AG10803 (cell line): ENCODE results near the gene CHRNB4.

Experiments
- DNase-seq: peaks from one replicate; pipeline ENCODE4 v3.0.0; 2010; ENCODE audit warnings: low read depth
- H3K4me3 ChIP-seq: 2 replicates; pipeline ENCODE4 v1.5.1; 2011; ENCODE audit warnings: mild to moderate bottlenecking, low read length, control low read depth
- CTCF ChIP-seq: conservative IDR thresholded peaks from 2 replicates; pipeline ENCODE4 v1.5.1; 2011; ENCODE audit warnings: mild to moderate bottlenecking, low read length, control low read depth, inconsistent platforms

CHRNB4 gene

GRCh38 chr15:78651930-78652615, 11.1 kb upstream of the CHRNB4 start:
- DNase-seq: no peak
- no peak for TF ChIP-seq CTCF
- no peak overlapping the region for H3K4me3 ChIP-seq

- no peak for TF ChIP-seq CTCF
- DNase-seq: no peak
- no peak overlapping the region for H3K4me3 ChIP-seq
Measured at GRCh38 chr15:78651007-78651406, 10.0 kb upstream of the CHRNB4 start.

- H3K4me3 ChIP-seq: no peak overlapping the region
- no peak for TF ChIP-seq CTCF
- DNase-seq: no peak
Measured at GRCh38 chr15:78650022-78650421, 9.0 kb upstream of the CHRNB4 start.

- no peak for DNase-seq
- no peak for TF ChIP-seq CTCF
Measured at GRCh38 chr15:78645009-78645408, 4.0 kb upstream of the CHRNB4 start.

GRCh38 chr15:78642331-78642730, 1.3 kb upstream of the CHRNB4 start:
- no peak for TF ChIP-seq CTCF
- no peak for DNase-seq
- H3K4me3 ChIP-seq: no peak overlapping the region

More at GRCh38 chr15:78645009-78645408, 4.0 kb upstream of the CHRNB4 start:
- no peak overlapping the region for H3K4me3 ChIP-seq

- H3K4me3 ChIP-seq: no peak overlapping the region
- TF ChIP-seq CTCF: no peak
- DNase-seq: no peak
Measured at GRCh38 chr15:78641749-78642275, 802 bp upstream of the CHRNB4 start.

GRCh38 chr15:78640527-78641101, 396 bp downstream of the CHRNB4 start:
- no peak overlapping the region for H3K4me3 ChIP-seq

More at GRCh38 chr15:78640527-78641101, 396 bp downstream of the CHRNB4 start:
- TF ChIP-seq CTCF: no peak
- DNase-seq: no peak
